ENCODE data around the gene TBC1D16.
"Not testable (repeated sequence)": the region's sequence is repeated elsewhere in the genome, so short reads cannot be mapped to it uniquely, and the experiment has no call there.

Gene TBC1D16

GRCh38 chr17:79912552-79913330 lies 122.9 kb downstream of the TBC1D16 start:
- no peak for DNase-seq (ENCODE audit: low spot score)

DNA sequence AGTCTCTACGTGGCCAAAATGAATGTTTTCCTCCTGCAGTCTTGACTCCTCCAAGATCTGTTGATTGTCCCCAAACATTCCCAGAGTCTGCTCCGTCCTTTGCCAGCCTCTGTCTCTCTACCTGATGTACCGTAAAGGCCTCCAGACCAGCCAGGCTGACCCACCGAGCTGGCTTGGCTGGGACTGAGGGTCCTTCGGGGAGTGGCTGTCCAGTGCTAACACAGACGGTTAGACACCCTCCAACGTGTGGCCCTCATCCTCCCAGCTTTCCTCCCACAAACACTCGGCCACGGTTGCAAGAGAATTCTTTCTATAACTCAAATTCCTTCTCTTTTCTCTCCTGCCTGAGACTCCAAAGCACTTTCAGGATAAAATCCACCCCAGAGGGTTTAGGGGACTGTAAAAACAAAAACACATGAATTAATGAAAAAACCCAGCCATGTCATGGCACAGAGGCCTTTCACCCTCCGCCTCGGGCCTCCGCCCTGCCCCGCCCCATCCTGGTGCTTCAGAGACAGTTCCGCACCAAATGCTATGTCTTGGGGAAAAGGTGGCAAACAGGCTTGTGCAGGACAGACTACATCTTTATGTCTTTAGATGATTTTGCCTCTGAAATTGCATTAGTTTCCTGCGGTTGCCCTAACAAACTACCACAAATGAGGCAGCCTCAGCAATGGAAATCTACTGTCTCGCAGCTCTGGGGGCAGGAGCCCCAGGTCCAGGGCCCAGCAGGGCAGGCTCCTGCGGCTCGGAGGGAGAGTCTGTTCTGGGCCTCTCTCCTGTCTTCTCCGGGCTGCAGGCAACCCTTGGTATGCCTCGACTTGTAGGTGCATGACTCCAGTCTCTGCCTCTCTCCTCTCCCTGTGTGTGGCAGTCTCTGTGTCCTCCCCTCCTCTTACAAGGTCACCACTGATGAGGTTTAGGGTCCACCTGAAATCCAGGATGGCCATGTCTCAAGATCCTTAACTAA lies 124.0 kb downstream of the TBC1D16 start:
- no peak for DNase-seq (ENCODE audit: low spot score)

GRCh38 chr17:79910985-79911361 lies 124.7 kb downstream of the TBC1D16 start:
- no peak for DNase-seq (ENCODE audit: low spot score)

DNA sequence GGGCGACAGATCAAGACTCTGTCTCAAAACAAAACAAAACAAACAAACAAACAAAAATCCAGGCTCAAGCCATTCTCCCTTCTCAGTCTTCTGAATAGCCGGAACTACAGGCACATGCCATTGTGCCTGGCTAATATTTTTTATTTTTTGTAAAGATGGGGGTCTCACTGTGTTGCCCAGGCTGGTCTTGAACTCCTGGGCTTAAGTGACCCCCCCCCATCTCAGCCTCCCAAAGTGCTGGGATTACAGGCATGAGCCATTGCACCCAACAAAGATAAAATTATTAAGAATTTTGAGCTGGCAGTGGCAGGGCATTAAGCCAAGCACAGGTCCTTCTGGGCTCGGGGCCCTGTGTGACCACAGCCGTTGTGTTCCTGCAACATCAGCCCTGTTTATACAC lies 126.6 kb downstream of the TBC1D16 start:
- no peak for DNase-seq (ENCODE audit: low spot score)

DNA sequence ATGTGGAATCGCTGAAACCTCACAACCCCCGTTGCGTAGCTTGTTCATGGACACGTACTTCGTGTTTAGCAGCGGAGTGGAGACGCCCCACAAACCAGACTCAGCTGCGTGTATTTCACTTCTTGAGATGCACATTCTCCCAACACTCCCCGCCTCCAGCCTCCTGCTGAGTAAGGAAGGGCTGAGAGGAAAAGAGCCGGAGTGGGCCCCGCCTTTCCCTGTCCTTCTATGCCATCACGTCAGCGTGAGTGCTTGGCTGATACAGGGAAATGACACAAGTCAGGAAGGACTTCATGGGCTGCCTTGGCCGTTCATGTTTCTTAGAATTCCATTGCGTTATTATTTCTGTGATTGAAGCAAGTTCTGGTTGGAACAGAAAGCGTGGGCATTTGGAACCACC lies 127.8 kb downstream of the TBC1D16 start:
- peak; percentile 35 for DNase-seq (ENCODE audit: low spot score)

DNA sequence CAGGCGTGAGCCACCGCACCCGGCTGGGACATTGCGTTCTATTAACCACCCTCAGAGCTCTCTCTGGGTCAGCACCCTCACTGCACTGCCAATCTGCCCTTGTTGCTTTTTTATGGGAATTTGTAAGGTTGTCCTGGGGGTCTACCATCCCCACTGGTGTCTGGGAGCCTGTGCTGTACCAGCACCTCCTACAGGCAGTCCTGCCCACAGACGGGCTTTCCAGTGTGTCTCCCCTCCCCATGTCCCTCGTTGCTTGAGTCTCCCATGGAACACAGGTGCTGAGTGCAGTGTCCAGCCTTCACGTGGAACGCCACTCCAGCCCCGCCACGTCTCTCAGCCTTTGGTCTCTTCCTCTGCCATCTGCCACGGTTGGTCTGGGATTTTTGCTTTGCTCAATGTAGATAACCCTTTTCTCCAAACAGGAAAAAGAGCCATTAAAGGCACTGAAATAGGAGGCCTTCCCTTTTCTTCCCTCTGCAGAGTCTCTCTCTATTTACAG lies 128.4 kb downstream of the TBC1D16 start:
- DNase-seq (ENCODE audit: low spot score): no peak

- DNase-seq (ENCODE audit: low spot score): peak; percentile 11
Measured at GRCh38 chr17:79905832-79906231, 129.8 kb downstream of the TBC1D16 start.

DNA sequence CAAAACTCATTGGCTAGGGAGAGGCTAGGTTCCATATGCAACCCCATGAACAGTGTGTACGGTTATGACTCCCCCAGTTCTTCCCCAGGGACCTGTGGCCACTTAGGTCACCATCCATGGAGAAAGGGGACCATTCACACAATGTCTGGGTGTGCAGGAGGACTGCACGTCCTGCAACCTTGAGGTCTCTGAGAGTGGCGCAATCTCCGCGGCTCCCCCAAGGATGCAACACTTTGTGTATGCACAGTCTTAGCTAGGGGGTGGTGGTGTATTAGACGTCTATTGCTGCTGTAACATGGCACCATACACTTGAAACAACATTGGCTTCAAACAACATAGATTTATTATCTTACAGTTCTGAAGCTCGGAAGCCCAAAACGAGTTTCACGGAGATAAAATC lies 130.8 kb downstream of the TBC1D16 start:
- no peak for DNase-seq (ENCODE audit: low spot score)

DNA sequence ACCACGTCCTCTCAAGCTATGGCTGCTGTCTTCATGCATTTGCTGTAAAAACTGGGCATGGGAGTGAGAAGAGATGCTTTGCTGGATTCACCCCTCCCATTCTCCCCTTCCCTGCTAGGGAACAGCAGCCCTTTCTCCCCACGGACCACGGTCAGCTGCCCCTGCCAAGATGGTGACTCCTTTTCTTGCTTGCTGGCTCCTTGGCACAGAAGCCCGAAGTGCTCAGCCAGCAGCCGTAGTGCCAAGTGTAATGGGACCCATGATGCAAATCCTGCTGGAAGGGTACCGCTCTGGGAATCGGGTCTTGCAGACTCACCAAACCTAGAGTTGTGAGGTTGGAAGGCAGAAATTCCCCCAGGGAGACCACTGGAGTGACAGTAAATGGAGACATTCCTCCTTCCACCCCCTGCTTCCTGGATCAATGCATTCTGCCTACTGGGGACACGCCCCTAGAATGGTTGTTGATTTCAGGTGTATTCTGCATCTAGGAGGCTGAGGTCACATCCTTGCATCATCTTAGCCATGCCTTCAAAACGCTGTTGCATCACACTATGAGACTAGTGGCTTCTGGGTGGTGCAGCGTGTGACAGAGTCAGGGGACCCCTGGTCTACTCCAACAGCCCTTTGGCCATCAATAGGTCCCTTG lies 133.4 kb downstream of the TBC1D16 start:
- DNase-seq (ENCODE audit: low spot score): no peak

GRCh38 chr17:79901131-79901530 lies 134.5 kb downstream of the TBC1D16 start:
- DNase-seq (ENCODE audit: low spot score): no peak

GRCh38 chr17:79899584-79899983 lies 136.1 kb downstream of the TBC1D16 start:
- DNase-seq (ENCODE audit: low spot score): no peak

DNA sequence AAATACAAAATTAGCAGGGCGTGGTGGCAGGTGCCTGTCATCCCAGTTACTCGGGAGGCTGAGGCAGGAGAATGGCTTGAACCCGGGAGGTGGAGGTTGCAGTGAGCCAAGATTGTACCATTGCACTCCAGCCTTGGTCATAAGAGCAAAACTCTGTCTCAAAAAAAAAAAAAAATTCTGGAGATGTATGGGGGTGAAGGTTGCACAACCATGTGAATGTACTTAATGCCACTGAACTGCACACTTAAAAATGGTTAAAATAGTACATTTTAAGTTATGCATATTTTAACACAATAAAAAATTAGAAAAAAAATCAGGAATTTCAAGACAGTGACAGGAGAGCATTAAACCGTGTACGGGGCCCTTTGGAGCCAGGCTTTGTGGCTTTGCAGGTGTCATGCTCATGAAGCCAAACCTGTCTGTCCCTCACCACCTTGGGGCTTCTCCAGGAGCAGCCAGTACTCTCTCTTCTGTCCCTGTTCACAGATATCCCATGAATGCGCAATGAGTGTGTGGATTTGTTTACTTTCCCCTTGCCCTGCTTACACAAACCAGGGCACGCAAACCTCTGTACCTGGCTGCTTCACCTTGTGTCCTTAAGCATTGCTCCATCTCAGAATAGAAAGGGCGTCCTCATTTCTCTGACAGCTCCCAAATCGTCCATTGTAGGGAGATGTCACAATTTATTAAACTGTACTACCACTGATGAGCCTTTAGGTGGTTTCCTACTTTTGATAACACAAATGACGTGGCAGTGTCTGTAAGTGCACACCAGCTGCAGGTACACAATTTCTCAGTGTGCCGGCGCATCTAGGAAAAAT lies 138.2 kb downstream of the TBC1D16 start:
- DNase-seq (ENCODE audit: low spot score): no peak

- DNase-seq (ENCODE audit: low spot score): not testable (repeated sequence)
Measured at GRCh38 chr17:79893457-79893856, 142.2 kb downstream of the TBC1D16 start.

- no peak for DNase-seq (ENCODE audit: low spot score)
Measured at GRCh38 chr17:79892457-79893241, 143.0 kb downstream of the TBC1D16 start.

DNA sequence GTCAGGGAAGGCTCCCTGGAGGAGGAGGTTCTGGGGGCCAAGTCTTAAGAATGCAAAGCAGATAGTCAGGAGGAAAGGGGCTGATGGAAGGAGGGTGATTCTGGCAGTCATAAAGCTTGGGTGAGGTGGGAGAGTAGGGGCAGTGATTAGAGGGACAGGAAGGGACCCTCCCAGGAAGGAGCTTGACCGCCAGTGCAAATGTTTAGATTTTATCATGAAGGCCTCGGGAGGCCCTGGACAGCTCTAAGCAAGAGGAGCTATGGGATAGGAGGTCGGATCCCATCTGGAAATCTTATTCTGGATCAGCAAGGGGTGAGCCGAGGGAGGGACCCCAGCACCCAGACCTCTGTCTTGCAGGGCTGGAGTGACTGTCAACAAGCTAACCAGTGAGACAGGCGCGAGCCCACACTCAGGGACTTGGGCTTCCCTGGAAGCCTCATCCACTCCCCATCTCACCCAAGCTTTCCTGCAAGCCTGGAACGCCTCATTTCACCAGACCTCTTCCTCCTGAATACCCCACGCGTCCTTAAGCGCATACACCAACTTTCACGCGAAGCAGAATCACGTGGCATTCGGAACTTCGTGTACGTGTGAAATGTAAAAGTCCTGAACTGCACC lies 144.4 kb downstream of the TBC1D16 start:
- no peak for DNase-seq (ENCODE audit: low spot score)

- no peak for DNase-seq (ENCODE audit: low spot score)
Measured at GRCh38 chr17:79890706-79891105, 145.0 kb downstream of the TBC1D16 start.

DNA sequence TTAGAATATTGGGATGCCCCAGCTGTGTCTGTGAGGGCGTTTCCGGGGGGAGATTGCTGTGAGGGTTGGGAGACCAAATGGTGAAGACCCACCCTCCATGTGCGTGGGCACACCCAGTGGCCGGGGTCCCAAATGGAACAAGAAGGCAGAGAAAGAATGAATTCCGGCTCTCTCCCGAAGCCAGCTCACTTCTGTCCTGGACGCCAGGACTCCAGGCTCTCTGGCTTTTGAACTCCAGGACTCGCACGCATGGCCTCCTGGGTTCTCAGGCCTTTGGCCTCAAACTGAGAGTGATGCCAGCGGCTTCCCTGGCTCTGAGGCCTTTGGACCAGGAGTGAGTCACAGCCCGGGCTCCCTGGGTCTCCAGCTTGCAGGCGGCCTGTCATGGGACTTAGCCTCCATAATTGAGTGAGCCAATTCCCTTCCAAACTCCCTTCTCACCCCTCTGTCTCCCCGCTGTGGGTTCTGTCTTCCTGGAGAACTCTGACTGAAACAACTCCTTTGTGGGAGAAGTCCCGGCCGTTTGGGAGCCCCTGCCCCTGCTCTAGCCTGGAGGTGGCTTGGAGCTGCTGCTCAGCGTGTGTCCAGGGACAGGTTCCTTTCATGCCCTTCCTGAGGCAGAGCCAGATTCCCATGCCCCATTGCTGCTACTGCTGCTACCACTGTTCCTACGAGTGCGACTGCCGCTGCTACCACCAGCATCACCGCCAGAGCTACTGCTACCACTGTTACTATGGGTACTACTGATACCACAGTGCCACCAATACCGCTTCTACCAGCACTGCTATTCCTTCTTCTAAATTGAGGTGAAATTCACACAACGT lies 146.6 kb downstream of the TBC1D16 start:
- no peak for DNase-seq (ENCODE audit: low spot score)

- no peak for DNase-seq (ENCODE audit: low spot score)
Measured at GRCh38 chr17:79888009-79888540, 147.6 kb downstream of the TBC1D16 start.

- no peak for DNase-seq (ENCODE audit: low spot score)
Measured at GRCh38 chr17:79887451-79887991, 148.2 kb downstream of the TBC1D16 start.
